GM18858 (cell line): ENCODE measurements around the gene CDC42SE1.

Experiments used
- ATAC-seq: cut with Tn5 transposase; IDR thresholded peaks from one replicate; pipeline ENCODE4 v1.9.1; 2021; ENCODE audit not compliant: unreplicated experiment

Gene CDC42SE1

GRCh38 chr1:151054971-151055547 lies 4.4 kb downstream of the CDC42SE1 start:
- ATAC-seq = no peak

GRCh38 chr1:151051356-151052009 lies 7.9 kb downstream of the CDC42SE1 start:
- no peak for ATAC-seq

- ATAC-seq = no peak
Measured at GRCh38 chr1:151050051-151050688, 9.3 kb downstream of the CDC42SE1 start.

- no peak for ATAC-seq
Measured at GRCh38 chr1:151049458-151049857, 10.0 kb downstream of the CDC42SE1 start.

- ATAC-seq = no peak
Measured at GRCh38 chr1:151048645-151049032, 10.8 kb downstream of the CDC42SE1 start.

- ATAC-seq = no peak
Measured at GRCh38 chr1:151047925-151048644, 11.3 kb downstream of the CDC42SE1 start.

GRCh38 chr1:151047591-151047924 lies 11.9 kb downstream of the CDC42SE1 start, which contains the start of gene C1orf56:
C1orf56 (plus strand) TSS chr1:151047751; CDS start chr1:151047848, 97 bp downstream.
- no peak for ATAC-seq

- ATAC-seq = no peak
Measured at GRCh38 chr1:151043163-151043562, 16.3 kb downstream of the CDC42SE1 start.

- ATAC-seq = no peak
Measured at GRCh38 chr1:151039521-151039920, 19.9 kb downstream of the CDC42SE1 start.

- ATAC-seq = no peak
Measured at GRCh38 chr1:151037032-151037431, 22.4 kb downstream of the CDC42SE1 start.

GRCh38 chr1:151036356-151036755 lies 23.1 kb downstream of the CDC42SE1 start, which contains the start of gene BNIPL:
BNIPL (plus strand) TSS chr1:151036586; CDS start chr1:151036726, 140 bp downstream.
- ATAC-seq = no peak

GRCh38 chr1:151035167-151035566 lies 24.3 kb downstream of the CDC42SE1 start:
- no peak for ATAC-seq

GRCh38 chr1:151032164-151032563 lies 27.3 kb downstream of the CDC42SE1 start:
- ATAC-seq = no peak

GRCh38 chr1:151026460-151026859 lies 33.0 kb downstream of the CDC42SE1 start:
- no peak for ATAC-seq

GRCh38 chr1:151024540-151025146 lies 34.8 kb downstream of the CDC42SE1 start:
- ATAC-seq = no peak

- ATAC-seq = no peak
Measured at GRCh38 chr1:151013518-151013917, 45.9 kb downstream of the CDC42SE1 start.

GRCh38 chr1:151012684-151013471 lies 46.5 kb downstream of the CDC42SE1 start:
- no peak for ATAC-seq

GRCh38 chr1:151011154-151011850 lies 48.1 kb downstream of the CDC42SE1 start:
- no peak for ATAC-seq

- no peak for ATAC-seq
Measured at GRCh38 chr1:151010346-151010726, 49.1 kb downstream of the CDC42SE1 start.
